Pancreas (tissue), 10 donors: ENCODE data around the gene SPTSSA. TPM values are rescaled to one million over a fixed set of nuclear protein-coding genes. Genes with fewer than 3 reads are reported as not detected.

Experiments
- ATAC-seq, 4 donors: fragments of 200-7000 bp; cut with Tn5 transposase; one replicate each; pipeline versions ENCODE4 v1.8.0 to v1.9.1; 2020; ENCODE audit warnings: mild to moderate bottlenecking in 4 of 4, moderate library complexity in 4 of 4
- DNase-seq, 6 donors: peaks; one replicate each; pipeline ENCODE4 v3.0.0-alpha.2; 2020
- FAIRE-seq: peaks from 2 replicates; lab custom pipeline; 2012; peaks lifted over from hg19 to GRCh38; lab: Jason Lieb, UNC
- H3K27ac ChIP-seq, 4 donors: fragments of 200-600 bp; sonication (generic); 1 replicate in 3 of 4; 2 replicates in 1 of 4; pipeline versions ENCODE4 v1.5.0 to v1.8.0; 2020
- H3K27me3 ChIP-seq, 4 donors: fragments of 200-600 bp; one replicate each; pipeline ENCODE4 v1.8.0; 2021
- H3K36me3 ChIP-seq, 3 donors: fragments of 200-600 bp; sonication (generic) in 1 of 3; one replicate each; pipeline versions ENCODE4 v1.5.0 to v1.8.0; 2020 to 2021
- H3K4me1 ChIP-seq, 3 donors: fragments of 200-600 bp; one replicate each; pipeline ENCODE4 v1.8.0; 2021
- H3K4me3 ChIP-seq, 4 donors: fragments of 200-600 bp; sonication (generic) in 2 of 4; one replicate each; pipeline versions ENCODE4 v1.5.0 to v1.8.0; 2020 to 2021
- H3K9me3 ChIP-seq, 4 donors: fragments of 200-600 bp; one replicate each; pipeline ENCODE4 v1.8.0; 2021
- CTCF ChIP-seq, 4 donors: fragments of 200-600 bp; sonication (generic) in 3 of 4; IDR thresholded peaks; one replicate each; pipeline versions ENCODE4 v1.5.0 to v1.8.0; 2021; ENCODE audit warnings: antibody characterized with exemption in 4 of 4
- WGBS, 2 donors: extraction: QIAGEN DNeasy Blood & Tissue Kit; methylation state at CpG; one replicate each; pipeline ENCODE4 v1.1.7; 2013; 5-methylcytosine and 5-hydroxymethylcytosine counted together
- intact Hi-C, 3 donors: fragments of 100-400 bp; cut with DNase I; formaldehyde crosslinking; loops; one replicate each; pipeline versions ENCODE4 v1.11.1 to v1.14.2; 2022
- polyA plus RNA-seq, 2 donors: library from polyadenylated mRNA; stranded (reverse); fragments of 200-250 nt; gene quantifications; one replicate each; pipeline ENCODE4 v1.2.3, GENCODE V29; 2013
- total RNA-seq, 6 donors: library from RNA; stranded (reverse); fragmentation: NEBNext Ultra II Directional in 4 of 6; extraction: Animal tissue kit (Norgen Biotek cat#: 25700) in 4 of 6; gene quantifications; one replicate each; pipeline versions ENCODE4 v1.2.1 to v1.2.4, GENCODE V29; 2021 to 2023
- donor health status: healthy with polysubstance abuse.
- donor health status: DM: no; HTN: no; CAD: no; lungs with moderate emphysema.
- donor health status: DM: no; HTN: no; CAD: no.
- donor health status: control.
- donor health status: control.
- donor health status: Bipolar disorder and iron deficiency.
- donor health status: DM: yes; HTN: yes; CAD: no.
- donor health status: DM: no; HTN: no; CAD: no.
- donor health status: DM: no; HTN: no; CAD: no.
- donor health status: DM: yes; HTN: yes; CAD: no.

The SPTSSA gene
- total and polyA plus RNA-seq, 8 donors: 3.4 to 16.3 (median 8.7) TPM

DNA sequence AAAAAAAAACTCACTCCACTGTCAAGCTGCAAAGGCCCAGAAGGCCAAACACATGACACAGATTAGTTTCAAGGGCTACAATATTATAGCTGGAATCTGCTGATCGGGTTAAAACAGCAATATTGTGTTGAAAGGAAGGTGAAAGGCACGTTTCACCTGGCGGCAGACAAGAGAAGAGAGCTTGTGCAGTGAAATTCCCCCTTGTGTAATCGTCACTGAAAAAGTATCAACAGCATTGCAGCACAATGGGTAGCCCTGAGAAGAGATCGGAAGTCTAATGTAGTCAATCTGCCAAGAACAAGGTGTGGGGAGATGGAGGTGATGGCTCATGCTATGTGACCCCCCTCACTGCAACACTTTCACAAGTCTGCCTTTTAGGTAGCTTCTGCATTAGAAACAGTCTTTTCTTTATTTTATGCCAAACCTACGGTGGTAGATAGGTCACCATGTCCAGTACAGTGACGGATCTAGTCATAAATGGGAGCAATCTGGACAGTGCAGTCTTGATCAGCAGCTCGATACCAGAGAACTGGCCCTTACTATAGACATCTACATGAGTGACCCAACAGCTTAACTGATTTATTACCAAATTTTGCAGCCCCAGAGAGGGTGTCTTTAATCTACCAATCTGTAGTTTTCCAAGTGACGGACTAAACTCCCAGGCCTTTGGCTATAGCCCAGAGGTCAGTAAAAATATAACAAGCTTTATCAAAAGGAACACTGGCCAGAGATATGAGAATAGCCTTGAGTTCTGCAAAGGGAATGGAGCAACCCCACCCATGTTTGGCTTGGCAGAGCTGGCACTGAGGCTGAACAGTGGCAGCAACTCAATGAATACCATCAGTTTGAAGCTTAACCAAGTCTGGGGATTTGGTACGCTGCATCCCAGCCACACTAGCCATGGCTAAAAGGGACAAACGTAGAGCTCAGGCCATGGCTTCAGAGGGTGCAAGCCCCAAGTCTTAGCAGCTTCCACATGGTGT, 35.4 kb downstream of the SPTSSA start:
- peak; percentile 84 to 95 (median 89) for ATAC-seq
- Histone ChIP-seq H3K27ac (peak overlapping the region in 1 of 4 donors; percentile 10), H3K4me3 (no peak overlapping the region), H3K9me3 (no peaks in the 10 kb centered on the region), H3K4me1 (peaks cover 6 to 14% (median 8%) of the 10 kb centered on the region in 3 donors), H3K27me3 (no peaks in the 10 kb centered on the region), H3K36me3 (no peaks in the 10 kb centered on the region)
- 37 to 51% methylated on average over 11 of the region's 11 CpGs for WGBS, 2 donors
- TF ChIP-seq CTCF (IDR thresholded peaks at IDR 0.05): no peak
- intact Hi-C loops: no loop called here
- no peak for FAIRE-seq
- DNase-seq: peak in 4 of 6 donors; percentile 34 to 67 (median 34)

GRCh38 chr14:34425095-34425851, 36.8 kb downstream of the SPTSSA start:
- FAIRE-seq: no peak
- no peak for TF ChIP-seq CTCF (IDR thresholded peaks at IDR 0.05)
- Histone ChIP-seq H3K27ac (peak overlapping the region in 2 of 4 donors; percentile 45 to 60), H3K4me1 (peaks cover 6 to 14% (median 8%) of the 10 kb centered on the region in 3 donors), H3K36me3 (no peaks in the 10 kb centered on the region), H3K4me3 (no peak overlapping the region), H3K27me3 (no peaks in the 10 kb centered on the region), H3K9me3 (no peaks in the 10 kb centered on the region)
- ATAC-seq: peak in 2 of 4 donors; percentile 8 to 56
- DNase-seq: peak in 2 of 6 donors; percentile 18 to 26
- intact Hi-C loops: no loop called here
- WGBS, 2 donors: 78 to 82% methylated on average over 5 of the region's 5 CpGs

DNA sequence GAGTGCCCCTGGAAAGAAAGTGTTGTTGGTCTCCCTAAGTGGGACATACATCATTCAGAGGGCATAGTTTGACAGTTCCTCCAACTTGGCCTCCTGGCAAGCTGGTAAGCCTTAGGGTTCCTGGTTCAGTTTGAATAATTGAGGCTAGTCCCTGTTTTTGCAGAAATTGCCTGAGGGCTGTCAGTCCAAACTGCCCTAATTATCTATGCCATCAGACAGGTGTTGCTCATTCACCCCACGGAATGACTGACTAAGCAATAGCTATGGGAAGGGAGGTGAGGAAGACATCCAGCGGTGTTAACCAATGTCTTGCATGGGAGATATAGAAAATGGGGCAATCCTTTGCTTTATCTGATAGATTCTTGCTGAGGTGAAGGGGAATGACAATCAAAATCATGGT, 37.6 kb downstream of the SPTSSA start:
- H3K4me3 ChIP-seq: no peak overlapping the region
- ATAC-seq: no peak
- intact Hi-C loops: no loop called here
- H3K36me3 ChIP-seq: no peaks in the 10 kb centered on the region
- no peak for FAIRE-seq
- H3K27ac ChIP-seq: no peak overlapping the region
- 94 to 97% methylated on average over 2 of the region's 2 CpGs for WGBS, 2 donors
- no peaks in the 10 kb centered on the region for H3K9me3 ChIP-seq
- no peaks in the 10 kb centered on the region for H3K27me3 ChIP-seq
- no peak for DNase-seq
- no peak for TF ChIP-seq CTCF (IDR thresholded peaks at IDR 0.05)
- peaks cover 6 to 14% (median 8%) of the 10 kb centered on the region in 3 donors for H3K4me1 ChIP-seq

DNA sequence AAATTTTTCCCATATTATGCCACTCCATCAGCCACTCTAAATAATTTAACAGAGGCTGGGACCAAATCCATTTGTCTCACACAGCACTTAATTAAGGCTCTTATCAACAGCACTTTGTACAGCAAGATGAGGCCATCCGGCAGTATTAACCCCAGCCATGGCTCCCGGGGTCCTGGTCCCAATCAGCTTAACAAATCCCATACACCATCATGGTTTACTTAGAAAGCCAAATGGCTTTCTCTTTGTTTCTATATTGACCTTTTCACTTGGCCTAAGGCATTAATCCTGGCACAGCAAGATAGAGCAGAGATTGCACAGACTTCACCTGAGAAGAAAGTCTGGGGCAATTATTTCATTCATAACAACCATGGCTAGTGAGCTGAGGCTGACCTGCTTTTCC, 38.6 kb downstream of the SPTSSA start:
- no peak for DNase-seq
- ATAC-seq: no peak
- no peaks in the 10 kb centered on the region for H3K9me3 ChIP-seq
- no peaks in the 10 kb centered on the region for H3K36me3 ChIP-seq
- no peak overlapping the region for H3K27ac ChIP-seq
- peaks cover 6 to 14% (median 8%) of the 10 kb centered on the region in 3 donors for H3K4me1 ChIP-seq
- no peak for TF ChIP-seq CTCF (IDR thresholded peaks at IDR 0.05)
- no peak overlapping the region for H3K4me3 ChIP-seq
- no peaks in the 10 kb centered on the region for H3K27me3 ChIP-seq
- FAIRE-seq: no peak
- intact Hi-C loops: no loop called here
- 69 to 78% methylated on average over 2 of the region's 2 CpGs for WGBS, 2 donors
